Gastrocnemius medialis (tissue), 4 donors: Measurements from ENCODE around the gene VPS39.

ENCODE experiments used
- CTCF ChIP-seq, 5 experiments: fragments of 450-650 bp in 3 of 5; fragments of 200-600 bp in 2 of 5; sonication (generic) in 2 of 5; IDR thresholded peaks in 4 of 5; conservative IDR thresholded peaks in 1 of 5; 1 replicate in 4 of 5; 2 replicates in 1 of 5; pipeline ENCODE4 v1.5.1; 2016 to 2019; ENCODE audit warnings: antibody characterized with exemption in 5 of 5, mild to moderate bottlenecking in 3 of 5, moderate library complexity in 3 of 5
- POLR2A ChIP-seq, 2 donors: fragments of 450-650 bp; IDR thresholded peaks; one replicate each; pipeline ENCODE4 v1.6.1; 2017; ENCODE audit warnings: antibody characterized with exemption in 2 of 2, mild to moderate bottlenecking in 2 of 2, moderate library complexity in 2 of 2

GRCh38 chr15:42190370-42190769 lies 17.7 kb downstream of the VPS39 start:
- no peak for TF ChIP-seq CTCF (IDR thresholded peaks at IDR 0.05 in 4 of 5, conservative IDR thresholded peaks at IDR 0.05 in 1 of 5)
- no peak for TF ChIP-seq POLR2A (IDR thresholded peaks at IDR 0.05)
